HepG2 (cell line): ENCODE results near the gene LITAF. TPM values are rescaled to one million over a fixed set of nuclear protein-coding genes. Genes with fewer than 3 reads are reported as not detected.

Experiments used
- ARNT ChIP-seq: fragments of 450-650 bp; IDR thresholded peaks from 2 replicates; pipeline ENCODE4 v1.6.1; 2017
- ARNT2 ChIP-seq: sonication (generic); formaldehyde crosslinking; IDR thresholded peaks from 2 replicates; pipeline ENCODE4 v1.8.0; 2022; ENCODE audit warnings: mild to moderate bottlenecking, low read depth, missing genetic modification reagents, moderate library complexity
- EHMT2 ChIP-seq: fragments of 200-600 bp; sonication (generic); IDR thresholded peaks from 2 replicates; pipeline ENCODE4 v1.7.0; 2017; ENCODE audit warnings: antibody characterized with exemption, low read depth, low read length, borderline replicate concordance
- FOSL2 ChIP-seq: sonication (generic); formaldehyde crosslinking; IDR thresholded peaks from 2 replicates; pipeline ENCODE4 v1.4.0; 2020; ENCODE audit warnings: missing genetic modification reagents
- FOXK2 ChIP-seq: fragments of 450-650 bp; IDR thresholded peaks from 2 replicates; pipeline ENCODE4 v1.6.1; 2016
- IKZF5 ChIP-seq: IDR thresholded peaks from 2 replicates; pipeline ENCODE4 v1.6.1; 2018; ENCODE audit warnings: missing genetic modification reagents, mild to moderate bottlenecking, missing compliant biosample characterization
- KAT8 ChIP-seq: IDR thresholded peaks from 2 replicates; pipeline ENCODE4 v1.6.1; 2016; ENCODE audit warnings: missing genetic modification reagents, missing compliant biosample characterization
- RFXAP ChIP-seq: sonication (generic); formaldehyde crosslinking; IDR thresholded peaks from 2 replicates; pipeline ENCODE4 v1.4.0; 2020; ENCODE audit warnings: missing genetic modification reagents, borderline replicate concordance
- RXRB ChIP-seq: IDR thresholded peaks from 2 replicates; pipeline ENCODE4 v1.6.1; 2016; ENCODE audit warnings: borderline replicate concordance, missing genetic modification reagents, missing compliant biosample characterization
- SAP130 ChIP-seq: IDR thresholded peaks from 2 replicates; pipeline ENCODE4 v1.6.1; 2016; ENCODE audit warnings: low read depth
- SRSF9 ChIP-seq: fragments of 200-400 bp; formaldehyde crosslinking; IDR thresholded peaks from 2 replicates; pipeline ENCODE4 v1.6.1; 2018; ENCODE audit warnings: borderline replicate concordance, mild to moderate bottlenecking, low read depth, low read length; ENCODE audit not compliant: insufficient read depth, poor library complexity, severe bottlenecking
- TEAD3 ChIP-seq: optimal IDR thresholded peaks from 2 replicates; pipeline ENCODE3; 2016; ENCODE audit warnings: borderline replicate concordance
- ZC3H4 ChIP-seq: sonication (generic); formaldehyde crosslinking; IDR thresholded peaks from 2 replicates; pipeline ENCODE4 v1.4.0; 2020; ENCODE audit warnings: missing genetic modification reagents, borderline replicate concordance
- ZNF569 ChIP-seq: sonication (generic); formaldehyde crosslinking; IDR thresholded peaks from 2 replicates; pipeline ENCODE4 v1.5.0; 2020; ENCODE audit warnings: mild to moderate bottlenecking, missing genetic modification reagents, moderate library complexity, borderline replicate concordance
- polyA plus RNA-seq, 8 experiments: library from polyadenylated mRNA; depleted of rRNA in 3 of 8; stranded (reverse) in 7 of 8; unstranded in 1 of 8; fragments of >200 nt; fragmentation: Illumina TruSeq in 4 of 8; extraction: Trizol in 4 of 8; gene quantifications; 2 replicates each; pipeline versions ENCODE4 v1.2.1 to v1.2.3, GENCODE V29; 2011 to 2016; ENCODE audit warnings: low read depth in 4 of 8, missing spikeins in 1 of 8, mixed read lengths in 1 of 8; ENCODE audit not compliant: insufficient read depth in 1 of 8
- total RNA-seq, 5 experiments: library from RNA; depleted of rRNA; stranded (reverse); fragments of >200 nt; fragmentation: Illumina TruSeq; extraction: Trizol; gene quantifications; 2 replicates each; pipeline ENCODE4 v1.2.3, GENCODE V29; 2016; ENCODE audit warnings: low read depth in 1 of 5
- TF ChIP-seq, protein P1 (sequence below): sonication (generic); formaldehyde crosslinking; IDR thresholded peaks from 2 replicates; pipeline ENCODE4 v1.4.0; 2020; ENCODE audit warnings: missing genetic modification reagents
- TF ChIP-seq, protein P2 (sequence below): sonication (generic); formaldehyde crosslinking; IDR thresholded peaks from 2 replicates; pipeline ENCODE4 v1.5.0; 2020; ENCODE audit warnings: missing genetic modification reagents, mild to moderate bottlenecking, borderline replicate concordance
- TF ChIP-seq, protein P3 (sequence below): sonication (generic); formaldehyde crosslinking; IDR thresholded peaks from 2 replicates; pipeline ENCODE4 v1.4.0; 2020; ENCODE audit warnings: mild to moderate bottlenecking, missing genetic modification reagents
- TF ChIP-seq, protein P4 (sequence below): sonication (generic); formaldehyde crosslinking; conservative IDR thresholded peaks from 2 replicates; pipeline ENCODE4 v1.8.0; 2022; ENCODE audit warnings: low read depth, missing genetic modification reagents

Gene LITAF
- total and polyA plus RNA-seq, 2 of the 13 experiments (the other 11 are each of a cell fraction or from before 2014, with no cell fraction given): 80.1 to 141 TPM

DNA sequence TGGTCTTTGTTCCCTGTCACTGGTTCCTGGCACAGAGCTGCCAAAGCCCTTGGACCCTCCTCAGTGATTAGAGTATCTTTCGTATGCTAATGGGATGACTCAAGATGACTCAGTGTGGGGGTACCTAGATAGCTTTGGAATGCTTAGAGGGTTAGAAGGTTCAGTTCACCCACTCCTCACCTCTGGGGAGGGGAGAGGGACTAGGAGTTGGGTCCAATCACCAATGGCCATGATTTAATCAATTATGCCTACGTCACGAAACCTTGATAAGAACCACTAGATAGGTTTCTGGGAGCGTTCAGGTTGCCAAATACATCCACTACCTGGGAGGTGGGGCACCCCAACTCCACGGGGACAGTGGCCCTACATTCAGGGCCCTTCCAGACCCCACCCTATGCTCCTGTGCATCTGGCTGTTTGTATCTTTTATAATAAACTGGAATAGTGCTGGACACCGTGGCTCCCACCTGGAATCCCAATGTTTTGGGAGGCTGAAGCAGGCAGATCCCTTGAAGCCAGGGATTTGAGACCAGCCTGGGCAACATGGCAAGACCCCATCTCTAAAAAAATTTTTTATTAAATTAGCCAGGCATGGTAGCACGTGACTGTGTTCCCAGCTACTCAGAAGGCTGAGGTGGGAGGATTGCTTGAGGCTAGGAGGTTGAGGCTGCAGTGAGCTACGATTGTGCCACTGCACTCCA lies 29.2 kb upstream of the LITAF start (continued):
- TF ChIP-seq, protein P1, sequence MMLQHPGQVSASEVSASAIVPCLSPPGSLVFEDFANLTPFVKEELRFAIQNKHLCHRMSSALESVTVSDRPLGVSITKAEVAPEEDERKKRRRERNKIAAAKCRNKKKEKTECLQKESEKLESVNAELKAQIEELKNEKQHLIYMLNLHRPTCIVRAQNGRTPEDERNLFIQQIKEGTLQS (CRISPR knock-in tag): no peak
- TF ChIP-seq SAP130 (CRISPR knock-in tag) (0 out of 2 replicates have a peak, but pooled peaks have one; percentile 24), ARNT2 (CRISPR knock-in tag) (no peak), FOXK2 (no peak), RFXAP (CRISPR knock-in tag) (no peak), KAT8 (no peak), FOSL2 (CRISPR knock-in tag) (peak; percentile 87), ZNF569 (CRISPR knock-in tag) (no peak), EHMT2 (no peak), ZC3H4 (CRISPR knock-in tag) (no peak), IKZF5 (CRISPR knock-in tag) (no peak), SRSF9 (no peak), TEAD3 (CRISPR knock-in tag) (peak; percentile 29), RXRB (CRISPR knock-in tag) (no peak), ARNT (no peak)
- TF ChIP-seq, protein P2, sequence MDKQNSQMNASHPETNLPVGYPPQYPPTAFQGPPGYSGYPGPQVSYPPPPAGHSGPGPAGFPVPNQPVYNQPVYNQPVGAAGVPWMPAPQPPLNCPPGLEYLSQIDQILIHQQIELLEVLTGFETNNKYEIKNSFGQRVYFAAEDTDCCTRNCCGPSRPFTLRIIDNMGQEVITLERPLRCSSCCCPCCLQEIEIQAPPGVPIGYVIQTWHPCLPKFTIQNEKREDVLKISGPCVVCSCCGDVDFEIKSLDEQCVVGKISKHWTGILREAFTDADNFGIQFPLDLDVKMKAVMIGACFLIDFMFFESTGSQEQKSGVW (CRISPR knock-in tag): no peak
- TF ChIP-seq, protein P3, sequence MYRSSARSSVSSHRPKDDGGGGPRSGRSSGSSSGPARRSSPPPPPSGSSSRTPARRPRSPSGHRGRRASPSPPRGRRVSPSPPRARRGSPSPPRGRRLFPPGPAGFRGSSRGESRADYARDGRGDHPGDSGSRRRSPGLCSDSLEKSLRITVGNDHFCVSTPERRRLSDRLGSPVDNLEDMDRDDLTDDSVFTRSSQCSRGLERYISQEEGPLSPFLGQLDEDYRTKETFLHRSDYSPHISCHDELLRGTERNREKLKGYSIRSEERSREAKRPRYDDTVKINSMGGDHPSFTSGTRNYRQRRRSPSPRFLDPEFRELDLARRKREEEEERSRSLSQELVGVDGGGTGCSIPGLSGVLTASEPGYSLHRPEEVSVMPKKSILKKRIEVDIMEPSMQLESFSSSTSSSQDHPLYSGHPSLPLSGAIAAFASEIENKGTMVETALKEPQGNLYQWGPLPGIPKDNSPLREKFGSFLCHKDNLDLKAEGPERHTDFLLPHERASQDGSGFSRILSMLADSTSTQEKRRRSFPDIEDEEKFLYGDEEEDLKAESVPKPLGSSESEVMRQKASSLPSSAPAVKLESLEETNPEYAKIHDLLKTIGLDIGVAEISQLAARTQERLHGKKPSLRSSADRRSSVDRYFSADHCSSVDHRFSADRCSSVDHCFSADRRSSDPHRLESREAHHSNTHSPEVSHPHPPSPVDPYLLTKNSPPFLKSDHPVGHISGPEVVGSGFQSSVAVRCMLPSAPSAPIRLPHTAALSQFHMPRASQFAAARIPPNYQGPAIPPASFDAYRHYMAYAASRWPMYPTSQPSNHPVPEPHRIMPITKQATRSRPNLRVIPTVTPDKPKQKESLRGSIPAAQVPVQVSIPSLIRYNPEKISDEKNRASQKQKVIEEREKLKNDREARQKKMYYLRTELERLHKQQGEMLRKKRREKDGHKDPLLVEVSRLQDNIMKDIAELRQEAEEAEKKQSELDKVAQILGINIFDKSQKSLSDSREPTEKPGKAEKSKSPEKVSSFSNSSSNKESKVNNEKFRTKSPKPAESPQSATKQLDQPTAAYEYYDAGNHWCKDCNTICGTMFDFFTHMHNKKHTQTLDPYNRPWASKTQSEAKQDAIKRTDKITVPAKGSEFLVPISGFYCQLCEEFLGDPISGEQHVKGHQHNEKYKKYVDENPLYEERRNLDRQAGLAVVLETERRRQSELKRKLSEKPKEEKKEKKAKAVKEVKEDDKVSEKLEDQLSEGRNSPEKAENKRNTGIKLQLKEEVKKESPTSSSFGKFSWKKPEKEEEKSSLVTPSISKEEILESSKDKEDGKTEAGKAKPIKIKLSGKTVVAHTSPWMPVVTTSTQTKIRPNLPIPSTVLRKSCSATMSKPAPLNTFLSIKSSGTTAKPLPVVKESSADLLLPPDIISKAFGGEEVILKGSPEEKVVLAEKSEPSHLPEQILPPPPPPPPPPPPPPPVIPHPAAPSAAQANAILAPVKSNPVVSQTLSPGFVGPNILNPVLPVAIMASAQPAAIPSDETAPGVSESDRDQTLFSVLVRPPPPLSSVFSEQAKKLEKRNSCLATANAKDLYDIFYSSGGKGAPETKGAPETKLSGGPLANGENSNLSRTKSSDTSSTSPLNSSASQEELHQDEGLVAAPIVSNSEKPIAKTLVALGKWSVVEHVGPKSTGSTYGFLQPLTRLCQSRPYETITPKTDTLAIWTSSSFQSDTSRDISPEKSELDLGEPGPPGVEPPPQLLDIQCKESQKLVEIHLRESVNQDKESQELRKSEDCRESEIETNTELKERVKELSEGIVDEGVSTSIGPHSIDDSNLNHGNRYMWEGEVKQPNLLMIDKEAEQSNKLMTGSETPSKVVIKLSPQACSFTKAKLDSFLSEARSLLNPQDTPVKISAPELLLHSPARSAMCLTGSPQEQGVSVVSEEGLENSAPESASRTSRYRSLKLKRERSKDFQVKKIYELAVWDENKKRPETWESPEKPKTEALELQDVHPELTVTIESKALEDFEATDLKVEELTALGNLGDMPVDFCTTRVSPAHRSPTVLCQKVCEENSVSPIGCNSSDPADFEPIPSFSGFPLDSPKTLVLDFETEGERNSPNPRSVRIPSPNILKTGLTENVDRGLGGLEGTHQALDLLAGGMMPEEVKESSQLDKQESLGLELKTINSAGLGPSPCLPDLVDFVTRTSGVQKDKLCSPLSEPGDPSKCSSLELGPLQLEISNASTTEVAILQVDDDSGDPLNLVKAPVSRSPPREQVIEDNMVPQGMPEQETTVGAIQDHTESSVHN (CRISPR knock-in tag): no peak
- TF ChIP-seq, protein P4, sequence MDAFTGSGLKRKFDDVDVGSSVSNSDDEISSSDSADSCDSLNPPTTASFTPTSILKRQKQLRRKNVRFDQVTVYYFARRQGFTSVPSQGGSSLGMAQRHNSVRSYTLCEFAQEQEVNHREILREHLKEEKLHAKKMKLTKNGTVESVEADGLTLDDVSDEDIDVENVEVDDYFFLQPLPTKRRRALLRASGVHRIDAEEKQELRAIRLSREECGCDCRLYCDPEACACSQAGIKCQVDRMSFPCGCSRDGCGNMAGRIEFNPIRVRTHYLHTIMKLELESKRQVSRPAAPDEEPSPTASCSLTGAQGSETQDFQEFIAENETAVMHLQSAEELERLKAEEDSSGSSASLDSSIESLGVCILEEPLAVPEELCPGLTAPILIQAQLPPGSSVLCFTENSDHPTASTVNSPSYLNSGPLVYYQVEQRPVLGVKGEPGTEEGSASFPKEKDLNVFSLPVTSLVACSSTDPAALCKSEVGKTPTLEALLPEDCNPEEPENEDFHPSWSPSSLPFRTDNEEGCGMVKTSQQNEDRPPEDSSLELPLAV (CRISPR knock-in tag): no peak
